Tibial nerve (tissue), 4 donors: ENCODE data around the gene SSH3. TPM values are rescaled to one million over a fixed set of nuclear protein-coding genes. Genes with fewer than 3 reads are reported as not detected.
"Not testable (repeated sequence)": the region's sequence is repeated elsewhere in the genome, so short reads cannot be mapped to it uniquely, and the experiment has no call there.

Experiments used
- DNase-seq, 2 donors: peaks; one replicate each; pipeline ENCODE4 v3.0.0-alpha.2; 2019; ENCODE audit warnings: low spot score in 2 of 2
- H3K27ac ChIP-seq, 4 donors: fragments of 200-600 bp; sonication (generic) in 3 of 4; one replicate each; pipeline ENCODE4 v1.5.1; 2017 to 2019; ENCODE audit warnings: mild to moderate bottlenecking in 1 of 4
- H3K27me3 ChIP-seq, 2 donors: fragments of 200-600 bp; sonication (generic) in 1 of 2; one replicate each; pipeline versions ENCODE4 v1.5.1 to v1.6.0; 2017 to 2019
- H3K36me3 ChIP-seq, 3 donors: fragments of 200-600 bp; sonication (generic); one replicate each; pipeline ENCODE4 v1.5.1; 2018 to 2019
- H3K4me1 ChIP-seq, 4 donors: fragments of 200-600 bp; sonication (generic) in 3 of 4; one replicate each; pipeline ENCODE4 v1.5.1; 2017 to 2019
- H3K4me3 ChIP-seq, 4 donors: fragments of 200-600 bp; sonication (generic) in 3 of 4; one replicate each; pipeline ENCODE4 v1.5.1; 2017 to 2019; ENCODE audit warnings: mild to moderate bottlenecking in 1 of 4, moderate library complexity in 1 of 4
- H3K9me3 ChIP-seq, 4 donors: fragments of 200-600 bp; sonication (generic) in 3 of 4; one replicate each; pipeline ENCODE4 v1.5.1; 2017 to 2019
- EP300 ChIP-seq, 2 donors: sonication (generic); formaldehyde crosslinking; IDR thresholded peaks; one replicate each; pipeline ENCODE4 v1.6.1; 2017; ENCODE audit warnings: antibody characterized with exemption in 2 of 2, mild to moderate bottlenecking in 1 of 2
- POLR2A ChIP-seq, 2 donors: fragments of 450-650 bp; IDR thresholded peaks; one replicate each; pipeline ENCODE4 v1.6.1; 2017; ENCODE audit warnings: antibody characterized with exemption in 2 of 2, mild to moderate bottlenecking in 2 of 2, moderate library complexity in 2 of 2
- WGBS, 2 donors: methylation state at CpG; one replicate each; pipeline ENCODE4 v1.1.5; 2018; 5-methylcytosine and 5-hydroxymethylcytosine counted together
- total RNA-seq, 4 donors: library from RNA; depleted of rRNA; stranded (reverse); fragments of >200 nt; gene quantifications; one replicate each; pipeline ENCODE4 v1.1.0, GENCODE V29; 2016
- TF ChIP-seq, protein P1 (sequence below), 5 experiments: fragments of 200-600 bp in 3 of 5; fragments of 450-650 bp in 2 of 5; sonication (generic) in 3 of 5; IDR thresholded peaks; one replicate each; pipeline ENCODE4 v1.5.1; 2016 to 2019; ENCODE audit warnings: antibody characterized with exemption in 5 of 5, mild to moderate bottlenecking in 3 of 5, moderate library complexity in 2 of 5

Gene SSH3
- total RNA-seq, 4 donors from 2014 or later, result 28.5 to 51.6 (median 43.1) TPM

DNA sequence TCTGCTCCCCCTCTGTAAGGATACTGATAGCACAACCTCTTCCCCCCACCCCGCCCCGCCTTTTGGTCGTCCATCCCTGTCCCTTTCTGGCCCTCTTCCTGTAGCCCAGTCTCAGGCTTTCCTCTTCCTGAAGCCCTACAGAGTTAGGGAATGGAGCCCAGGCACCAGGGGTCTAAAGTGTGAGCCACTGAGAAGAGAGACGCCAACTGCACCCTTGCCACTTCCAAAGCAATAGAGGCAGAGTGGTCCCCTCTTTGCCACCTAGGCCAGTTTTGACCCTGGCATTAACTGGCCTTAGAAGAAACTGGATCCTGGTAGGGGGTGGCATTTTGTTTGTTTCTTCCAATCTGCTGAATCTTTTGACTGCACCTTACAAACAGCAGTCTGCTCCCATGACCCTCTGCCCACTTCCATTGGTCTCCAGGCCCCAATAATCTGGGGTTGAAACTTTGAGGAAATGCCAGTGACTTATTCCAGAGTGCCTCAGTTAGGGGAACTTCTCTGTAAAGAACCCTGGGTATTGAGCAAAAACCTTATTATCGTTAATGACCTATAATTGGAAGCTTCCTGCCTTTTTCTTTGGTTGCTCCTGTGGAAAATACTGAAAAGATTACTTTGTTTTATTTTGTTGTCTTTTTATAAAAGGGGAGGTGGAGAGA, 46.7 kb upstream of the SSH3 start:
- Histone ChIP-seq H3K27me3 (no peaks in the 10 kb centered on the region), H3K27ac (peak overlapping the region in 2 of 4 donors; percentile 29 to 78), H3K9me3 (no peaks in the 10 kb centered on the region), H3K36me3 (peaks cover 0 to 61% (median 43%) of the 10 kb centered on the region in 3 donors), H3K4me3 (no peak overlapping the region), H3K4me1 (peaks cover 0 to 35% (median 14%) of the 10 kb centered on the region in 4 donors)
- TF ChIP-seq EP300 (IDR thresholded peaks at IDR 0.05) (no peak), POLR2A (IDR thresholded peaks at IDR 0.05) (no peak)
- TF ChIP-seq, protein P1, sequence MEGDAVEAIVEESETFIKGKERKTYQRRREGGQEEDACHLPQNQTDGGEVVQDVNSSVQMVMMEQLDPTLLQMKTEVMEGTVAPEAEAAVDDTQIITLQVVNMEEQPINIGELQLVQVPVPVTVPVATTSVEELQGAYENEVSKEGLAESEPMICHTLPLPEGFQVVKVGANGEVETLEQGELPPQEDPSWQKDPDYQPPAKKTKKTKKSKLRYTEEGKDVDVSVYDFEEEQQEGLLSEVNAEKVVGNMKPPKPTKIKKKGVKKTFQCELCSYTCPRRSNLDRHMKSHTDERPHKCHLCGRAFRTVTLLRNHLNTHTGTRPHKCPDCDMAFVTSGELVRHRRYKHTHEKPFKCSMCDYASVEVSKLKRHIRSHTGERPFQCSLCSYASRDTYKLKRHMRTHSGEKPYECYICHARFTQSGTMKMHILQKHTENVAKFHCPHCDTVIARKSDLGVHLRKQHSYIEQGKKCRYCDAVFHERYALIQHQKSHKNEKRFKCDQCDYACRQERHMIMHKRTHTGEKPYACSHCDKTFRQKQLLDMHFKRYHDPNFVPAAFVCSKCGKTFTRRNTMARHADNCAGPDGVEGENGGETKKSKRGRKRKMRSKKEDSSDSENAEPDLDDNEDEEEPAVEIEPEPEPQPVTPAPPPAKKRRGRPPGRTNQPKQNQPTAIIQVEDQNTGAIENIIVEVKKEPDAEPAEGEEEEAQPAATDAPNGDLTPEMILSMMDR (IDR thresholded peaks at IDR 0.05), result no peak
- DNase-seq, result no peak
- 64 to 70% methylated on average over 5 of the region's 5 CpGs for WGBS, 2 donors

GRCh38 chr11:67260406-67260805, 42.9 kb upstream of the SSH3 start:
- no peak overlapping the region for H3K27ac ChIP-seq
- H3K27me3 ChIP-seq, result no peaks in the 10 kb centered on the region
- H3K9me3 ChIP-seq, result no peaks in the 10 kb centered on the region
- no peak for DNase-seq
- WGBS, 2 donors, result 83 to 90% methylated on average over 6 of the region's 6 CpGs
- no peak overlapping the region for H3K4me3 ChIP-seq
- TF ChIP-seq POLR2A (IDR thresholded peaks at IDR 0.05), result no peak
- TF ChIP-seq, protein P1 (IDR thresholded peaks at IDR 0.05), result no peak
- TF ChIP-seq EP300 (IDR thresholded peaks at IDR 0.05), result no peak
- peaks cover 0 to 29% (median 20%) of the 10 kb centered on the region in 4 donors for H3K4me1 ChIP-seq
- peaks cover 0 to 23% (median 8%) of the 10 kb centered on the region in 3 donors for H3K36me3 ChIP-seq

DNA sequence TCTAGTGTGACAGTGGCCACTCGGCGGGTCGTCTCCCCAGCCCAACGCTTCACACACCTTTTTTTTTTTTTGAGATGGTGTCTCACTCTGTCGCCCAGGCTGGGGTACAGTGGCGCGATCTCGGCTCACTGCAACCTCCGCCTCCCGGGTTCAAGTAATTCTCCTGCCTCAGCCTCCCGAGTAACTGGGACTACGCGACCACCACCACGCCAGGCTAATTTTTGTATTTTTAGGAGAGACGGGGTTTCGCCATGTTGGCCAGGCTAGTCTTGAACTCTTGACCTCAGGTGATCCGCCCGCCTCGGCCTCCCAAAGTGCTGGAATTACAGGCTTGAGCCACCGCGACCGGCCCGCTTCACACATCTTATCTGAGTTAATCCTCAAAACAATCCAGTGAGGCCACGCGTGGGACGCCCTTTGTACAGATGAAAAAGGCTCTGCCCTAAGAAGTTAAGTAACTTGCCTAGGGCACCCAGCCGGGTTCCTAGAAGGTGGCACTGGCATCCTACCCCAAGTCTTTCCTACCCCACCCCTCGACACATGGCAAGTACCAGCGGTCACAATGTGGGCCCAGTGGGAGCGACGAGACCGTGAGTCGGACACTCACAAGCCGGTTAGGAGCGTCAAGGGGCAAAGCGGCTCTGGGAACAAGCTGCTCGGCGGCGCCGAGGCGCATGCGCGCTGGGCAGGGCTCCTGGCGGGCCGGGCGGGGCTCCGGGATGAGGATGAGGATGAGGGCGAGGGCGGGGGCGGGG, 42.3 kb upstream of the SSH3 start:
- peak overlapping the region; percentile 15 to 51 (median 28) for H3K4me3 ChIP-seq
- peaks cover 0 to 36% (median 22%) of the 10 kb centered on the region in 4 donors for H3K4me1 ChIP-seq
- H3K9me3 ChIP-seq, H3K27me3 ChIP-seq, DNase-seq: not testable (repeated sequence)
- H3K36me3 ChIP-seq, result peaks cover 0 to 16% (median 2%) of the 10 kb centered on the region in 3 donors
- peak overlapping the region in 2 of 4 donors; percentile 66 to 77 for H3K27ac ChIP-seq
- 30 to 38% methylated on average over 41 to 45 of the region's 50 CpGs for WGBS, 2 donors

GRCh38 chr11:67261640-67261945, 41.7 kb upstream of the SSH3 start:
- H3K4me1 ChIP-seq, result peaks cover 0 to 37% (median 22%) of the 10 kb centered on the region in 4 donors
- WGBS, 2 donors, result 4 to 8% methylated on average over 12 to 17 of the region's 18 CpGs
- H3K27ac ChIP-seq, result peak overlapping the region in 2 of 4 donors; percentile 66 to 77
- no peaks in the 10 kb centered on the region for H3K27me3 ChIP-seq
- no peaks in the 10 kb centered on the region for H3K9me3 ChIP-seq
- TF ChIP-seq EP300 (IDR thresholded peaks at IDR 0.05), result no peak
- TF ChIP-seq, protein P1 (IDR thresholded peaks at IDR 0.05), result peak in 1 of 5 experiments; percentile 12
- no peak for DNase-seq
- peaks cover 0 to 11% (median 0%) of the 10 kb centered on the region in 3 donors for H3K36me3 ChIP-seq
- H3K4me3 ChIP-seq, result peak overlapping the region; percentile 15 to 51 (median 28)

GRCh38 chr11:67261946-67262681, 41.2 kb upstream of the SSH3 start:
- Histone ChIP-seq H3K4me1 (peaks cover 0 to 37% (median 22%) of the 10 kb centered on the region in 4 donors), H3K36me3 (peaks cover 0 to 6% (median 0%) of the 10 kb centered on the region in 3 donors), H3K9me3 (no peaks in the 10 kb centered on the region), H3K4me3 (peak overlapping the region in 1 of 4 donors; percentile 51), H3K27me3 (no peaks in the 10 kb centered on the region), H3K27ac (peak overlapping the region in 3 of 4 donors; percentile 49 to 77 (median 66))
- TF ChIP-seq POLR2A (IDR thresholded peaks at IDR 0.05) (no peak), EP300 (IDR thresholded peaks at IDR 0.05) (no peak)
- TF ChIP-seq, protein P1 (IDR thresholded peaks at IDR 0.05), result no peak
- 48 to 57% methylated on average over 18 of the region's 18 CpGs for WGBS, 2 donors
- no peak for DNase-seq
